Effector memory CD8-positive, alpha-beta T cell (primary cell): Measurements from ENCODE around the gene LPO.

Experiments
- ATAC-seq: fragments of 150-1000 bp; cut with Tn5 transposase; replicated peaks from 2 replicates; pipeline ENCODE4 v1.10.0; 2021; ENCODE audit warnings: mild to moderate bottlenecking, moderate library complexity
- DNase-seq, 3 experiments: peaks; one replicate each; pipeline ENCODE4 v3.0.0; 2021
- H3K27ac Mint-ChIP-seq, 2 donors: one replicate each; pipeline ENCODE4 v1.8.0; 2022; ENCODE audit warnings: mild to moderate bottlenecking in 2 of 2, mixed read lengths in 2 of 2, moderate library complexity in 2 of 2
- H3K27me3 Mint-ChIP-seq, 2 donors: one replicate each; pipeline ENCODE4 v1.8.0; 2022; ENCODE audit warnings: mixed read lengths in 2 of 2
- H3K36me3 Mint-ChIP-seq: one replicate; pipeline ENCODE4 v1.8.0; 2022; ENCODE audit warnings: mild to moderate bottlenecking, moderate library complexity, mixed read lengths; ENCODE audit not compliant: insufficient read depth
- H3K4me1 Mint-ChIP-seq, 2 donors: one replicate each; pipeline ENCODE4 v1.8.0; 2022; ENCODE audit warnings: low read depth in 2 of 2, mixed read lengths in 2 of 2
- H3K4me3 Mint-ChIP-seq, 2 donors: one replicate each; pipeline ENCODE4 v1.8.0; 2022; ENCODE audit warnings: mild to moderate bottlenecking in 2 of 2, mixed read lengths in 2 of 2, moderate library complexity in 2 of 2
- H3K9me3 Mint-ChIP-seq, 2 donors: one replicate each; pipeline ENCODE4 v1.8.0; 2022; ENCODE audit warnings: mixed read lengths in 2 of 2

LPO gene

GRCh38 chr17:58270476-58271215 lies 32.3 kb downstream of the LPO start:
- ATAC-seq (no peak), DNase-seq (no peak)
- H3K27me3 Mint-ChIP-seq = peaks cover 40 to 78% of the 10 kb centered on the region in 2 donors
- H3K9me3 Mint-ChIP-seq = no peaks in the 10 kb centered on the region
- no peak overlapping the region for H3K27ac Mint-ChIP-seq
- H3K4me3 Mint-ChIP-seq = no peak overlapping the region
- H3K4me1 Mint-ChIP-seq = no peaks in the 10 kb centered on the region
- no peaks in the 10 kb centered on the region for H3K36me3 Mint-ChIP-seq

GRCh38 chr17:58271216-58271931 lies 33.0 kb downstream of the LPO start:
- Mint-ChIP-seq H3K4me3 (no peak overlapping the region), H3K9me3 (no peaks in the 10 kb centered on the region), H3K4me1 (no peaks in the 10 kb centered on the region), H3K36me3 (no peaks in the 10 kb centered on the region), H3K27me3 (peaks cover 38 to 78% of the 10 kb centered on the region in 2 donors), H3K27ac (no peak overlapping the region)
- ATAC-seq (no peak), DNase-seq (no peak)

GRCh38 chr17:58272367-58273280 lies 34.2 kb downstream of the LPO start:
- Mint-ChIP-seq H3K4me1 (no peaks in the 10 kb centered on the region), H3K9me3 (no peaks in the 10 kb centered on the region), H3K4me3 (no peak overlapping the region), H3K27ac (no peak overlapping the region), H3K27me3 (peaks cover 26 to 68% of the 10 kb centered on the region in 2 donors), H3K36me3 (peaks cover 2% of the 10 kb centered on the region)
- DNase-seq (no peak), ATAC-seq (no peak)

- no peak overlapping the region for H3K27ac Mint-ChIP-seq
- ATAC-seq = no peak
- H3K36me3 Mint-ChIP-seq = peaks cover 4% of the 10 kb centered on the region
Observed at GRCh38 chr17:58273453-58274104, 35.2 kb downstream of the LPO start.

GRCh38 chr17:58275417-58275816 lies 37.0 kb downstream of the LPO start:
- Mint-ChIP-seq H3K9me3 (no peaks in the 10 kb centered on the region), H3K4me1 (peaks cover 2 to 6% of the 10 kb centered on the region in 2 donors), H3K27ac (no peak overlapping the region), H3K27me3 (peaks cover 29 to 69% of the 10 kb centered on the region in 2 donors), H3K4me3 (no peak overlapping the region), H3K36me3 (peaks cover 4% of the 10 kb centered on the region)
- DNase-seq (no peak), ATAC-seq (no peak)

More at GRCh38 chr17:58273453-58274104, 35.2 kb downstream of the LPO start:
- H3K4me1 Mint-ChIP-seq = peaks cover 0 to 2% of the 10 kb centered on the region in 2 donors
- H3K9me3 Mint-ChIP-seq = no peaks in the 10 kb centered on the region
- H3K4me3 Mint-ChIP-seq = no peak overlapping the region
- peaks cover 28 to 69% of the 10 kb centered on the region in 2 donors for H3K27me3 Mint-ChIP-seq
- no peak for DNase-seq

GRCh38 chr17:58276423-58276822 lies 38.0 kb downstream of the LPO start:
- no peaks in the 10 kb centered on the region for H3K9me3 Mint-ChIP-seq
- H3K27ac Mint-ChIP-seq = no peak overlapping the region
- DNase-seq (no peak), ATAC-seq (no peak)
- peaks cover 4% of the 10 kb centered on the region for H3K36me3 Mint-ChIP-seq
- peaks cover 29 to 71% of the 10 kb centered on the region in 2 donors for H3K27me3 Mint-ChIP-seq
- H3K4me1 Mint-ChIP-seq = peaks cover 2 to 6% of the 10 kb centered on the region in 2 donors
- H3K4me3 Mint-ChIP-seq = no peak overlapping the region

- Mint-ChIP-seq H3K36me3 (peaks cover 4% of the 10 kb centered on the region), H3K27ac (no peak overlapping the region), H3K9me3 (no peaks in the 10 kb centered on the region), H3K4me3 (no peak overlapping the region), H3K4me1 (peaks cover 2 to 6% of the 10 kb centered on the region in 2 donors), H3K27me3 (peaks cover 26 to 65% of the 10 kb centered on the region in 2 donors)
- ATAC-seq = no peak
- peak in 2 of 3 experiments; percentile 18 to 28 for DNase-seq
Observed at GRCh38 chr17:58277107-58277801, 38.9 kb downstream of the LPO start.

GRCh38 chr17:58277802-58278595 lies 39.6 kb downstream of the LPO start:
- H3K4me1 Mint-ChIP-seq = peaks cover 2 to 6% of the 10 kb centered on the region in 2 donors
- peaks cover 4% of the 10 kb centered on the region for H3K36me3 Mint-ChIP-seq
- ATAC-seq (no peak), DNase-seq (no peak)
- H3K27ac Mint-ChIP-seq = peak overlapping the region in 1 of 2 donors; percentile 59
- no peaks in the 10 kb centered on the region for H3K9me3 Mint-ChIP-seq
- no peak overlapping the region for H3K4me3 Mint-ChIP-seq
- peaks cover 18 to 57% of the 10 kb centered on the region in 2 donors for H3K27me3 Mint-ChIP-seq

- peak overlapping the region in 1 of 2 donors; percentile 59 for H3K27ac Mint-ChIP-seq
- no peak for ATAC-seq
Observed at GRCh38 chr17:58278661-58279015, 40.3 kb downstream of the LPO start.

GRCh38 chr17:58279016-58279711 lies 40.8 kb downstream of the LPO start:
- Mint-ChIP-seq H3K9me3 (no peaks in the 10 kb centered on the region), H3K27ac (peak overlapping the region in 1 of 2 donors; percentile 59), H3K27me3 (peaks cover 17 to 60% of the 10 kb centered on the region in 2 donors), H3K36me3 (peaks cover 4% of the 10 kb centered on the region), H3K4me3 (peak overlapping the region in 1 of 2 donors; percentile 4), H3K4me1 (peaks cover 2 to 6% of the 10 kb centered on the region in 2 donors)
- no peak for ATAC-seq
- no peak for DNase-seq

More at GRCh38 chr17:58278661-58279015, 40.3 kb downstream of the LPO start:
- H3K9me3 Mint-ChIP-seq = no peaks in the 10 kb centered on the region
- peaks cover 17 to 56% of the 10 kb centered on the region in 2 donors for H3K27me3 Mint-ChIP-seq
- DNase-seq = no peak
- H3K4me3 Mint-ChIP-seq = peak overlapping the region in 1 of 2 donors; percentile 4
- peaks cover 2 to 6% of the 10 kb centered on the region in 2 donors for H3K4me1 Mint-ChIP-seq
- H3K36me3 Mint-ChIP-seq = peaks cover 4% of the 10 kb centered on the region

GRCh38 chr17:58279736-58280479 lies 41.5 kb downstream of the LPO start:
- DNase-seq = no peak
- H3K27me3 Mint-ChIP-seq = peaks cover 17 to 67% of the 10 kb centered on the region in 2 donors
- no peak overlapping the region for H3K27ac Mint-ChIP-seq
- H3K4me1 Mint-ChIP-seq = peaks cover 2 to 6% of the 10 kb centered on the region in 2 donors
- ATAC-seq = peak; percentile 51
- H3K4me3 Mint-ChIP-seq = no peak overlapping the region
- H3K36me3 Mint-ChIP-seq = peaks cover 4% of the 10 kb centered on the region
- H3K9me3 Mint-ChIP-seq = no peaks in the 10 kb centered on the region
